Skeletal muscle cell (primary cell): ENCODE results near the gene CCNA2.
A peak's percentile ranks its signal among the peaks of the same experiment; 100 is the strongest.

Experiments used
- DNase-seq: peaks from one replicate; pipeline ENCODE4 v3.0.0-alpha.2; 2010; ENCODE audit warnings: low read depth
- H3K4me3 ChIP-seq: 2 replicates; pipeline ENCODE4 v1.5.1; 2011; ENCODE audit warnings: low read depth, mild to moderate bottlenecking, control low read depth, low read length, moderate library complexity

CCNA2 gene

GRCh38 chr4:121814756-121815155, 8.9 kb downstream of the CCNA2 start:
- no peak for DNase-seq

GRCh38 chr4:121811122-121811521, 12.6 kb downstream of the CCNA2 start:
- H3K4me3 ChIP-seq: no peak overlapping the region
- no peak for DNase-seq

More at GRCh38 chr4:121814756-121815155, 8.9 kb downstream of the CCNA2 start:
- H3K4me3 ChIP-seq: no peak overlapping the region

DNA sequence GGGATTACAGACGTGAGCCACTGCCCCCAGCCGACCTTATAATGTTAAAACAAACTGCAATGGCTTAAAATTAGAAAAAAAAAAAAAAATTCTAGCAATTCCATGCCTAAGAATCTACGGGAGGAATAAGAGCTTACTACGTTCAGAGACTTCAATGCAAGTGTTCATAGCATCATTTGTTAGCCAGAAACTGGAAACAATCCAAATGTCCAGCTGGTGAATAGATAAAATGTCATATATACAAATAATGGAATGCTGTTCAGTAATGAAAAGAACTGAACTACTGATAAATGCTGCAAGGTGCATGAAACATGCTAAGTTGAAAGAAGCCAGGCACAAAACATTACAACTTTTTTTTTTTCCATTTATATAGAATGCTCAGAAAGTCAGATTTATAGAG, 17.3 kb downstream of the CCNA2 start:
- no peak overlapping the region for H3K4me3 ChIP-seq
- no peak for DNase-seq

DNA sequence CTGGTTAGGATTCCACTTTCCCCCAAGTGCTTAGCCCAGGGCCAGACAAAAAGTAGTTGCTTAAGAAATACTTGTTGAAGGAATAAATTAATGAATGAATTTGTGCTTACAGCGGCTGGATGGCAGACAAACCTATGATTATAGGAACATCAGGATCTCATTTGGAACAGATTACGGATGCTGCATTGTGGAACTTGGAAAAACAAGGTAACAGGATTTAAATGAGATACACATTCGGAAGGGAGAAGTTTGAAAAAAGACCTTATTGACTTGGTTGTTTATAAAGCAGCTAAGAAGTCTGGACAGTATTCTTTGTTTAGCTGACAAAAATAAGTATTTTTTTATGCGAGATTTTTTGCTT, 22.0 kb downstream of the CCNA2 start:
- H3K4me3 ChIP-seq: peak overlapping the region; percentile 100
- no peak for DNase-seq

DNA sequence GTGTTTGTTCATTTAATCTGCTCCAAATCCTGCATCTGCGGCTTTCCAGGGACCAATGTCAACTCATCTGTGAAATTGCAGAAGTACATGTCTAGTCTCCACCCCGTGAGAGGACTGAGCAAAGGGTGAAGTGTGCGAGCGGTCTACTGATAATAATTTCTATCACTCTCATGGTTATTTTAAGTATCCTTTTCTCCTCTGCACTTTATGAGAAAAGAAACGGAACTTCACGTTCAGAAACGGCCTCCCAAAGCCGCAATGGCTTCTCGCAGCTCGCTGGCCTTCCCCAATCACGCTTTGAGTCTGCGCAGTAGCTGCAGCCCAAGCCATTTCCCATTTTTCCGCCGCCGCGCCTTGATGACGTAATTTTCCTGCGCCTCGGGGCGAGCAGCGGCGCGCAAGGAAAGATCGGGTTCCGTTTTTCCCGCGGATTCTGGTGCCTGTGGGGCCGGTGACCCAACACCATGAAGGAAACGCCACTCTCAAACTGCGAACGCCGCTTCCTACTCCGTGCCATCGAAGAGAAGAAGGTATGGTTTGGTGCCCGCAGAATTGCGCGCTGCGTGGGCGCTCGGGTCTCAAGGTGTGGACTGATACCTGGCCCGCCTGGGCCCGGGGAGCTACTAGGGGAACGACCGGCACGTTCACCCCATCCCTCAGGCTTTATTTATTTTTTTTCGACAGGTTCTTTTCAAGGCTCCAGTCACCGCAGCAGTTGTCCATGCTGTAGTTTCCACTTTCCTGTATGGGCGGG, 22.5 kb downstream of the CCNA2 start, which contains the start of gene EXOSC9:
EXOSC9 (plus strand) TSS at position 363 of the 754 bp plus-strand sequence; CDS start at position 465, 102 bp downstream.
- DNase-seq: peak; percentile 85
- peak within 1 kb of the TSS; percentile 100 for H3K4me3 ChIP-seq

DNA sequence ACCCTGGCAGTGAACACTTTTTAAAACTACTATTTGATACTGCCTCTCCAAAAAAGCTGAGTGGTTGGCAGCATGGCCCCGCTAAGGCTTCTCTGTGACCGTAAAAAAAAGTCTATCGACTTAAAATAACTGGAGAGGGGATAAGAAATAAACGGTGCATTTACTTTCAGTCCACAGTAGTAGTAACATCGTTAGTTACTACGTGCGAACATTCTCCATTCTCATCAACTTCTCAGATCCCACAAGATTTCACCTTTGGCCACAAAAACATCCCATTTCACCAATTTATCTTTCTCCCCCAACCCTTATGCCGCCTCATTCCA, 23.1 kb downstream of the CCNA2 start:
- H3K4me3 ChIP-seq: peak overlapping the region; percentile 100
- no peak for DNase-seq

GRCh38 chr4:121799867-121800501, 23.7 kb downstream of the CCNA2 start:
- no peak for DNase-seq
- no peak overlapping the region for H3K4me3 ChIP-seq

DNA sequence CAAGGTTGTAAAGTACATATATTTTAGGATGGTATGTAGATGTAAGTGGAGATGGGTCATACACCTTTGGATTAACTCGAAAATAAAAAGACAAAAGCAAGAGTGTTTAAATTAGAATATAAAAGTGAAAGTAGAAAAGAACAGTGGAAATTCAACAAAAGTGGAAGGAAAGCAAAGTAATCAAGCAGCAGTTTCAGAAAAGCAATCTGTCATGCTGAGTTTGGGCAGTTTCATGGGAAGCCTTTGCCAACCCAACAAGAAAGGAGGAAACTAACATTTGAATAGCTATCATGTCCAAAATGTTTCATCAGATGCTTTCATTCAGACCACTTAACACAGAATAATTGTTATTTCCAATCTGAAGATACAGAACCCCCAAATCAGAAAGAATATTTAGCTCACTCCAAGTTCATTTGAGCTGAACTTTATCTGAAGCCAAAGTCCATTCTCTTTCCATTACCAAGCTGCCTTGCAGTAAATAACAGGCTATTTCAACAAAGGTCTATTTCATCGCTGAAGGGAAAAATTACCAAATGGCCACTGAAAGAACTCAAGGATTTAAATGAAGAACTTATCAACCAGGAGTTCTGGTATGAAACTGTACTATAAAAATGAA, 24.4 kb downstream of the CCNA2 start:
- H3K4me3 ChIP-seq: no peak overlapping the region

GRCh38 chr4:121796283-121796682, 27.4 kb downstream of the CCNA2 start:
- no peak for DNase-seq

More for the DNA sequence above, 24.4 kb downstream of the CCNA2 start:
- DNase-seq: no peak

DNA sequence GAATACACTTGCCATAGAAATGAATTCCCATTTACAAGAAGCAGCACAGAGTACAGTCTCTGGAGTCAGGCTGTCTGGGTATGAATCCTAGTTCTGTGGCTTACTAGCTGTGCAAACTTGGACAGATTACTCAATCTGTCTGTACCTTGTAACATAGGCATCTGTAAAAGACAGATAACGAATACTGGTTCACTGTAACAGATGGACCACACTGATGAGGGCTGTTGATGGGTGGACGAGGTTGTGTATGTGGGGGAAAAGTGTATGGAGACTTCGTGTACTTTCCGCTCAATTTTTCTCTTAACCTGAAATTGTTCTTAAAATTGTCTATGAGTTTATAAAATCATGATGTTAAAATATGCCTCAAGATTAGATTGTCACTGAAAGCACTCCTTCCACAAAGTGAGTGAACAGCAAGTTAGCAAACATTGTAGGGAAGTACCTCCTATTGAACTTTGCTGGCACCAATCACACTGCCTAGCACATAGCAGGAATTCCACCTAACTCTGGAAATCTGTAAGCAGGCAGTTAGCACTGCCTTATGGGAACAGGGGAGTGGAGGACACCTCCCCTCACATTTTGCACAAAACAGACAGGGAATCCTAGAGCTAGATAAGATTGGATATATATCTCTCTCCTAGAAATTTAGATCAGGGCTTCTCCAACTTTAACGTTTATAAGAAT, 29.0 kb downstream of the CCNA2 start:
- no peak for DNase-seq
- H3K4me3 ChIP-seq: no peak overlapping the region

More at GRCh38 chr4:121796283-121796682, 27.4 kb downstream of the CCNA2 start:
- H3K4me3 ChIP-seq: no peak overlapping the region

GRCh38 chr4:121792966-121793365, 30.7 kb downstream of the CCNA2 start:
- H3K4me3 ChIP-seq: no peak overlapping the region
- DNase-seq: no peak

- H3K4me3 ChIP-seq: no peak overlapping the region
- DNase-seq: peak; percentile 31
Observed at GRCh38 chr4:121791481-121791880, 32.2 kb downstream of the CCNA2 start.

- no peak for DNase-seq
- no peak overlapping the region for H3K4me3 ChIP-seq
Observed at GRCh38 chr4:121790976-121791375, 32.7 kb downstream of the CCNA2 start.

GRCh38 chr4:121789960-121790829, 33.5 kb downstream of the CCNA2 start:
- H3K4me3 ChIP-seq: no peak overlapping the region
- DNase-seq: peak; percentile 56

DNA sequence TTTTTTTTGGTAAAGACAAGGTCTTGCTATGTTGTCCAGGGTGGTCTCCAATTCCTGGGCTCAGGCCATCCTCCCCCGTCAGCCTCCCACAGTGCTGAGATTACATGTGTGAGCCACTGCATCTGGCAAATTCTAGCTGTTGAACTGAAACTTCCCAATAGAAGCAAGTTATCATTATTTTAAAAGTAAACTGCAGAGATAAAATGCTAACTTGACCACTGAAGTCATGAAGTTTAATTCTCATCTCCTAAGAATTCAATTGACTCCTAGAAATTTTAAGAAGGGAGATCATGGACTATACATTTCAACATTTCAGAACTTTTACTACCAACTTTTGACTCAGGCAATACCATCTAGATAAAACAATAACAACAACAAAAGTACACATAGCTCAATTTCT, 34.2 kb downstream of the CCNA2 start:
- H3K4me3 ChIP-seq: no peak overlapping the region
- no peak for DNase-seq

DNA sequence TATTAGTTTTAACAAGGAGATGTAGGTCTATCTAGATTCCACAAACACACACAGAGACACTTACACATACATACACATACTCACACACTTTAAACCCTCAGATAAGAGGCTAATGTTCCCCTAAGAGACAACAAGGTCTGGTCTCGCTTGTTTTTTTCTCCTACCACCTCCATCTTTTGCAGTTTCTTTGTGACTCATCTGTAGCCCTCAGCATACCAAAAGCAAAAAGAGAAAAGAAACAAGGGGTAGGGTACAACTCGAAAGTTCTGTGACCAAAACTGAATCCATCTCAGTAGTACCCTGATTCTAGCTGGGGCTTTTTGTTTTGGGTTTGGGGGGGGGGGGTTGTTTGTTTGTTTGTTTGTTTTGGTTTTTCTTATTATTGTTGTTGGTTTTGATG, 34.8 kb downstream of the CCNA2 start:
- DNase-seq: no peak
- H3K4me3 ChIP-seq: no peak overlapping the region

DNA sequence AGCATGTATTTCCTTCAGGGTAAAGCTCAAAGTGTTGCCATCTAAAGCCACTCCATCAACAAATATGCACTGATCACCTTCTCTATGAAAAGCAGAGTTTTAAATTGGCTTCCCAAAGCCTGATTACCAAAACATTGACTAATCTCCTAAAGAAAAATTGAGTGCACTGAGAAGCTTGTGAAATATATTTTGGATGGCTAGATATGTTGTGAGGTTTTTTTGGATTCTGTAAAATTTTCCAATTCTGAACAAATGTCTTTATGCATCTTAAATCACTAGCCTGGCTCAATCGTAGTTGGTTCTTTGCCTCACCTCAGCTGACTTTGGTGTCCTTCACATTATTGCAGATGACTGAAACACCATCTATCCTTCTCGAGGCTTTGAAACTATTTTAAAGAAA, 37.5 kb downstream of the CCNA2 start:
- H3K4me3 ChIP-seq: no peak overlapping the region
- DNase-seq: no peak

DNA sequence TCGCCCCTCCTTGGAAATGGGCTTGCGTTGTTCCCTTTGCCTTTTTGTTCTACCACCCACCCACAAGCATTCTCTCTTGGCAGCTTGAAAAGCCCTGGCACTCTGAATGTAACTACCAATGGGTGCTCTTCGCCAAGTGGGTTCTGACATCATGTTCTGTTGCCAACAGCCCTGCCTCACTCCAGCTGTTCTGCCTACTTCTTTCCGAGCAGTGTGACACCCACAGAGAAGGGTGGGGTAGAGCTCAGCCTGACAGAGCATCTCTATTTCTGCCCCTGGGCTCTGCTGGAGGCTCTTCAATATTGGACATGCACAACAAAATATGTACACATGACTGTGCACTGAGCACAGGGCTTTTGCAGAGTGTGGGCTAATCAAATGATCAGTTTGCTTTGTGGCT, 38.2 kb downstream of the CCNA2 start:
- DNase-seq: peak; percentile 42
- H3K4me3 ChIP-seq: no peak overlapping the region

GRCh38 chr4:121784975-121785374, 38.7 kb downstream of the CCNA2 start:
- DNase-seq: peak; percentile 91
- no peak overlapping the region for H3K4me3 ChIP-seq
